Stimulated activated CD4-positive, alpha-beta T cell treated with anti-CD3 and anti-CD28 coated beads, Interleukin-4, amount 100 ng/mL, for 1 hour (primary cell): ENCODE measurements around the gene SENP5.
A peak's percentile ranks its signal among the peaks of the same experiment; 100 is the strongest.

ENCODE experiments used
- DNase-seq: peaks from one replicate; pipeline ENCODE4 v3.0.0-alpha.2; 2020

Gene SENP5

DNA sequence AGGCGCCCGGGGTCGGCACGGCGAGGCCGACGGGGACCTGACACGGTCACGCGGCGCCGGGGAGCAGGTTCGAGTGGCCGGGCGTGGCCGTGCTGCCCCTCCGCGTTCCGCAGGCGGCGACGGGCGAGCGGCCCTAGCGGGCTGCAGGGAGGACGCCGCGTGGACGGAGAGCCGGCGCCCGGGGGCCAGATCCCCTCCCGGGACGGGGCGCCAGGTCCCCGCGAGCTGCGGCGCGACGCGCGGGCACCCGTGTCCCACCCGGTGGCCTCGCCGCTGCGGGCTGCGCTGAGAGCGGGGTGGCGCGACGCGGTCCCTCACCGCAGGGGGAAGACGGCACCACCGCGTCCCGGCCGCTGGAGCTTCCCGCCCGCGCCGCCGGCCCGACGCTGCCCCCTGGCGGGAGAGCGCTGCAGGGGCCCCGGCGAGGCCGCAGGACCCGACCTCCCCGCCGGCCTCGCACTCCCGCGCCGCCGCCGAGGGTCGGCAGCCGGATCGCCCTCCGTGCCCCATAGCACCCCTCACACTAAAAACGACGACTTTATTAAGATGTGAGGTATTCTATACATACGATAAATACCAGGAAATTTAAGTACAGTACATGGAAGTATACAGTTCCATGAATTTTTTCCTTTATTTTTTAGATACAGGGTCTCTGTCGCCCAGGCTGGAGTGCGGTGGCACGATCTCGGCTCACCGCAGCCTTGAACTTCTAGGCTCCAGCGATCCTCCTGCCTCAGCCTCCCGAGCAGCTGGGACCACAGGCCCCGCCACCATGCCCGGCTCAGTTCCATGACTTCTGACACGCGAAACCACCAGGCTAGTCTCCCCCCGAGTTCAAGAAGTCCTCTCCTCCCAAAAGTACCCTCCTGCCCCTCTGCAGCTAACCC is 102.2 kb downstream of the SENP5 start:
- peak; percentile 75 for DNase-seq

DNA sequence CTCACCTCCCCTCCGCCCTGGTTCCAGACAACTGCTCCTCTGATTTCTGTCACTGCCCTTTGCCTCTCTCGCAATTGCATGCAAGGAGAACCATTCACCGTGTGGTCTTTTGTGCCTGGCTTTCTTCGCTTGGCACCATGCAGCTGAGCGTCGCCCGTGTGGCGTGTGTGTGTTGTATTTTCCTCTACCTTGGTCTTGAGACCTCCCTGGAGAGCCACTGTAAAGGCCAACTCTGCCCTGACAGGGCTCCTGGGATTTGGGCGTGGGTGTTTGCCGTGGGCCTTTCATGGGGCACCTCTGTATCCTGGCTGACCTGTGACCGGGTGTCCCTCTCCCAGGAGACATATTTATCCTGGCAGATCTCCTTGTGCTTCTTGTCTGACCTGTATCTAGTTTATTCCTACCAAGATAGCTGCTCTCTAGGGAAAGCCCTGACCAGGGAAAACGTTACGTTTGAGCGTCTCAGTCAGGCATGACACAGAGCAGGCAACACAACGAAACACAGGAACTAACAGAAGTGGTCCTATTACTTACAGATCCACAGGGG is 102.9 kb downstream of the SENP5 start:
- no peak for DNase-seq

GRCh38 chr3:196971094-196971698 is 103.5 kb downstream of the SENP5 start:
- no peak for DNase-seq

DNA sequence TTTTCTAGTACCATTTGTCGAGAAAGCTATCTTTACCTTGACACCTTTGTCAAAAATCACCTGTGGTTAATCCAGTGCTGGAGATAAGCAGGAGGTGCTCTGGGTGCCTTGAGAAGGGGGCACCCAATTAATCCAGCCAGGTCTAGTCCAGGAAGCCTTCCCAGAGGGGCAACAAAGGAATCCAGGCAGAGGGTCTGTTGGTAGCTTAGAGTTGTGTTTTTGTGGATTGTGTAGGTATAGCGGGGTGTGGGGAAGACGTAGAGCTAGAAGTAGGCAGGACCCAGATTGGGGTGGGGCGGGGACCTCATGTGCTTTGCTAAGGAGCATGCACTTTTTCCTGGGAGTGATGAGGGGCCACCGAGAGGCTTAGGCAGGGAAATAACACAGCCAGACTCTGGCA is 106.9 kb downstream of the SENP5 start:
- DNase-seq, result no peak

DNA sequence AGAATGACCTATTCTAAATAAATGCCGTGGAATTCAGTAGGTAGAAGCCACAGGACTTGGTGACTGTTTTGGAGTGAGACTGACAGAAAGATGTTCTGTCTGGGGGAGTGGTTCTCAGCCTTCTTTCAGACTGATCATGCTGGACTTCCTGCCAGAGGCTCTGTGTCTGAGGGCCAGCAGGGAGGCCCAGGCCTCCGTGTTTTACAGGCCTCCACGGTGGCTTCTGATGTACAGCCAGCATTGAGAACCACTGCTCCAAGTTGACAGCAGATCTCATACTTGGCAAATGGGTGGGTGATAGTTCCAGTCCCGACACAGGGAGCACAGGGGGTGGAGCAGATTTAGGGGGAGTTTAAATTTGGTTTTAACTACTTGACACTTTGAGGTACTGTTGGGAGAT is 107.6 kb downstream of the SENP5 start:
- DNase-seq, result no peak

DNA sequence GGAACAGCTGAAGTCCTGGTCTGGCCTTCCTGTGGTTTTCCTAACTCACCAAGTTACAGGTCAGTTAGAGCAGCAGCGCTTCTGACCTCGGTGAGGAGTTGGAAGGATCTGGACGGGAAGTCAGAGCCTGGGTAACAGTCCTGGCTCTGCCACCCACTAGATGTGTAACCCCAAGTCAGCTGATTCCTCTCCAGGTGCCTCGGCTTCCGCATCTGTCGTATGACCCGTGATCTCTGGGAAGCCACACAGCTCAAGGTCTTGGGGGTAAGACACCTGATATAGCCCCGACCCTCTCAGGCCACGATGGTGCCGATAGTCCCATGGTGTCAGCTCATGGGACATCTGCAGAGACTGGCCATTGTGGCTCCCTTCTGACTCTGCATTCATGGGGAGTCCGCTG is 109.2 kb downstream of the SENP5 start:
- DNase-seq, result no peak

- no peak for DNase-seq
Observed at GRCh38 chr3:196979545-196979944, 111.8 kb downstream of the SENP5 start.

GRCh38 chr3:196981657-196982056 is 113.9 kb downstream of the SENP5 start:
- no peak for DNase-seq

- DNase-seq, result no peak
Observed at GRCh38 chr3:196983186-196983585, 115.5 kb downstream of the SENP5 start.
